Measurements from ENCODE around the gene TOMM5.

DNA sequence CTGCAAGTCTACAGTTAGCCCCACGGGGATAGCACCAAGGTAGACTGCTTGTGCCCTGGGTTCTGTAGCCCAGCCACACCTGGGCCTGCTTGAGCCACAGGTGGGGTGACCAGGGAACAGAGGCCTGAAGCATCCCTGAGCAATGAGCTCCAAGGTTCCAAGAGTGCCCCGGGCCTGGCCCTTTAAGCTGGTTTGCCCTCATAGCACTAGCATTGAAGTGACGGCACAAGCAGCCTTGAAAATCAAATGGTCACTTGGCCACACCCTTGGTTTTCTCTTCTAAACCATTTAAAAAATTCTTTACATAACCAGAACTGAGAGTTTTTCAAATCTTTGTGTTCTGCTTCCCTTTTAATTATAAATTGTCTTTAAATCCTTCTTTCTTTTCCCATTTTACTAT is 40.9 kb downstream of the TOMM5 start:
- no peak for TF ChIP-seq EZH2 (IDR thresholded peaks at IDR 0.05; ENCODE audit: insufficient read depth, poor library complexity, severe bottlenecking)
- no peak for TF ChIP-seq EZH2phosphoT487 (IDR thresholded peaks at IDR 0.05; ENCODE audit: insufficient read depth, low read depth)
